ENCODE results near the gene SNORC. TPM values are rescaled to one million over a fixed set of nuclear protein-coding genes. Genes with fewer than 3 reads are reported as not detected.

The SNORC gene
- total RNA-seq, 1 donor from 2014 or later = 3.0 TPM

DNA sequence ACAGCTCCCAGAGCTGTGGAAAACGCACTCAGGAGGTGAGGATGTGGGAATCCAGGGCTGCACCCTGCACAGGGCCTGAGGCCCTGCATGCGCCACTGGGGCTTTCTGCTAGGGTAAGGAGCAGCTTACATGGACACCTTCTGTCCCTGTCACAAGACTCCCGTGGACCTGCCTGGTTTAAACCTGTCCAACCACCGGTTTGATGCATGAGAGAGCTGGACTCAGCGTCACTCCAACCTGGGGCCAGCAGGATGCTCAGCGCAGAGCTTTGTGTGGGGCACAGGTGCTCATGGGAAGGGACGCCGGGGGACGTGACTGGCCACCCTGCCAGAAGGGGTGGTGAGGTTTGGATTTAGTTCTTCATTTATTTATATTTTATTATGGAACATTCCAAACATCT, 24.2 kb downstream of the SNORC start:
- peaks cover 24% of the 10 kb centered on the region for H3K4me1 Mint-ChIP-seq
- DNase-seq (ENCODE audit: low read depth, low spot score) = no peak
- TF ChIP-seq, protein P1, sequence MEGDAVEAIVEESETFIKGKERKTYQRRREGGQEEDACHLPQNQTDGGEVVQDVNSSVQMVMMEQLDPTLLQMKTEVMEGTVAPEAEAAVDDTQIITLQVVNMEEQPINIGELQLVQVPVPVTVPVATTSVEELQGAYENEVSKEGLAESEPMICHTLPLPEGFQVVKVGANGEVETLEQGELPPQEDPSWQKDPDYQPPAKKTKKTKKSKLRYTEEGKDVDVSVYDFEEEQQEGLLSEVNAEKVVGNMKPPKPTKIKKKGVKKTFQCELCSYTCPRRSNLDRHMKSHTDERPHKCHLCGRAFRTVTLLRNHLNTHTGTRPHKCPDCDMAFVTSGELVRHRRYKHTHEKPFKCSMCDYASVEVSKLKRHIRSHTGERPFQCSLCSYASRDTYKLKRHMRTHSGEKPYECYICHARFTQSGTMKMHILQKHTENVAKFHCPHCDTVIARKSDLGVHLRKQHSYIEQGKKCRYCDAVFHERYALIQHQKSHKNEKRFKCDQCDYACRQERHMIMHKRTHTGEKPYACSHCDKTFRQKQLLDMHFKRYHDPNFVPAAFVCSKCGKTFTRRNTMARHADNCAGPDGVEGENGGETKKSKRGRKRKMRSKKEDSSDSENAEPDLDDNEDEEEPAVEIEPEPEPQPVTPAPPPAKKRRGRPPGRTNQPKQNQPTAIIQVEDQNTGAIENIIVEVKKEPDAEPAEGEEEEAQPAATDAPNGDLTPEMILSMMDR (conservative IDR thresholded peaks at IDR 0.05) = no peak
- peaks cover 6% of the 10 kb centered on the region for H3K27me3 Mint-ChIP-seq (ENCODE audit: low read depth)
- no peak overlapping the region for H3K27ac Mint-ChIP-seq (ENCODE audit: unreplicated experiment)
- H3K9me3 Mint-ChIP-seq = no peaks in the 10 kb centered on the region
- H3K36me3 Mint-ChIP-seq (ENCODE audit: low read depth) = no peaks in the 10 kb centered on the region
- H3K4me3 Mint-ChIP-seq = no peak overlapping the region

DNA sequence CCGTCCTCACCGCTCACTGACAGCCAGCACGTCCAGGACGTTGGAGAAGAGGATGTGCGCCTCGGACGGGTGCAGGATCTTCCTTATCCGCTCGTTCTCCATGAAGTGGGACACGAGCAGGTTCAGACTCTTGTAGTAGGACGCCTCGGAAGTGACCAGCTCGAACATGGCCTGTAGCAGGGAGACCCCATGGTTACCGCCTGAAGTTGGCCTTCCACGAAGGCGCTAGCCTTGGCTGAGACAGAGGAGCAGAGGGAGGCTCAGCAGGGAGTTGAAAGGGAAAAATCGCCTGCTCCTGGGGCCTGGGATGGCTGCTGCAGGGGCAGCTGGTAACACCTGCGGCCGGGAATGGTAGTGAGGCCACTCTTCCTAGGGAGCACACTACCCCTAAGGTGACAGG, 24.7 kb downstream of the SNORC start:
- Mint-ChIP-seq H3K4me1 (peaks cover 24% of the 10 kb centered on the region), H3K9me3 (no peaks in the 10 kb centered on the region), H3K36me3 (ENCODE audit: low read depth) (no peaks in the 10 kb centered on the region), H3K27me3 (ENCODE audit: low read depth) (peaks cover 6% of the 10 kb centered on the region), H3K4me3 (no peak overlapping the region), H3K27ac (ENCODE audit: unreplicated experiment) (no peak overlapping the region)
- TF ChIP-seq, protein P1 (conservative IDR thresholded peaks at IDR 0.05) = no peak
- no peak for DNase-seq (ENCODE audit: low read depth, low spot score)

DNA sequence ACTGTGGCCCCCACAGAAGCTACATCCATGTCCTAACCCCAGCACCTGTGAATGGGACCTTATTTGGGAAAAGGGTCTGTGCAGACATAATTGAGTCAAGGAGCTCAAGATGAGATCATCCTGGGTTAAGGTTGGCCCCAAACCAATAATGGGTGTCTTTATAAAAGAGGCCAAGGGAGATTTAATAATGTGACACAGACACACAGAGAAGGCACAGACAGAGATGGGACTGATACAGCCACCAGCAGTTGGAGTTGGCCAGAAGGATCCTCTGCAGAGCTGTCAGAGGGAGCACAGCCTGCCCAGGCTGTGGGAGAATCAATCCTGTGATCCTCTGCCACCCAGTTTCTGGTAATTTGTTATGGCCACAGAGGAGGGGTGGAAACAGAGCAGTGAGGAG, 26.0 kb downstream of the SNORC start:
- Mint-ChIP-seq H3K4me1 (peaks cover 14% of the 10 kb centered on the region), H3K27ac (ENCODE audit: unreplicated experiment) (no peak overlapping the region), H3K27me3 (ENCODE audit: low read depth) (peaks cover 2% of the 10 kb centered on the region), H3K36me3 (ENCODE audit: low read depth) (no peaks in the 10 kb centered on the region), H3K4me3 (no peak overlapping the region), H3K9me3 (no peaks in the 10 kb centered on the region)
- TF ChIP-seq, protein P1 (conservative IDR thresholded peaks at IDR 0.05) = no peak
- DNase-seq (ENCODE audit: low read depth, low spot score) = no peak

DNA sequence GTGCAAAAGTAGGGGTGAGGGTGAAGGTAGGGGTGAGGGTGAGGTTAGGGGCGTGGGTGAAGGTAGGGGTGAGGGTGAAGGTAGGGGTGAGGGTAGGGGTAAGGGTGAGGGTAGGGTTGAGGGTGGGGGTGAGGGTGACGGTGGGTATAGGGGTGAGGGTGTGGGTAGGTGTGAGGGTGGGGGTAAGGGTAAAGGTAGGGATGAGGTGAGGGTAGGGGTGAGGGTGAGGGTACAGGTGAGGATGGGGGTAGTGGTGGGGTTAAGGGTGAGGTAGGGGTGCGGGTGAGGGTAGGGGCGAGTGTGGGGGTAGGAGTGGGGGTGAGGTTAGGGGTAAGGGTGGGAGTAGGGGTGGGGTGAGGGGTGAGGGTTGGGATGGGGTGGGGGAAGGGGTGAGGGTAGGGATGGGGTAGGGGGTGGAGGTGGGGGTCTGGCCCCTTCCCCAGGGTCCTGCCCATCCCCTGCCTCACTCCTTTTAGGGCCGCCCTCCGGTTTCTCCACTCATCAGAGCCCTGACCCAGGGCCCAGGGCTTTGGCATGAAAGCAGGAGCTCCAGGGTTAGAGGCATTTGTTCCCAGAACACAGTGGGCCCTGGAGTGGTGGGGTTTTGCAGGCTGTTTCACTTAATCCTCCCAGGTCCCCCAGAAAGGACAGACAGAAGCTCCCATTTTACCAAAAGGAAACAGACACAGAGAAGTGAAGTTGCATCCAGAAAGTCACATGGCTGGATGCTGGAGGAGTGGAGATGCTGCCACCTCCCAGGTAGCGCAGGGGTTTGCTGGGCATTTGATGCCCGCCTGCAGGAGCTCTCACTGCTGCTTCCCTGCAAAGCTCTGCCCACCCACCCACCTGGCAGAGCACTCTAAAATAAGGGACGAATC, 26.9 kb downstream of the SNORC start:
- TF ChIP-seq, protein P1 (conservative IDR thresholded peaks at IDR 0.05) = no peak
- H3K9me3 Mint-ChIP-seq = no peaks in the 10 kb centered on the region
- H3K36me3 Mint-ChIP-seq (ENCODE audit: low read depth) = no peaks in the 10 kb centered on the region
- no peak overlapping the region for H3K4me3 Mint-ChIP-seq
- no peak overlapping the region for H3K27ac Mint-ChIP-seq (ENCODE audit: unreplicated experiment)
- peaks cover under 1% of the 10 kb centered on the region for H3K27me3 Mint-ChIP-seq (ENCODE audit: low read depth)
- H3K4me1 Mint-ChIP-seq = peaks cover 8% of the 10 kb centered on the region
- no peak for DNase-seq (ENCODE audit: low read depth, low spot score)

DNA sequence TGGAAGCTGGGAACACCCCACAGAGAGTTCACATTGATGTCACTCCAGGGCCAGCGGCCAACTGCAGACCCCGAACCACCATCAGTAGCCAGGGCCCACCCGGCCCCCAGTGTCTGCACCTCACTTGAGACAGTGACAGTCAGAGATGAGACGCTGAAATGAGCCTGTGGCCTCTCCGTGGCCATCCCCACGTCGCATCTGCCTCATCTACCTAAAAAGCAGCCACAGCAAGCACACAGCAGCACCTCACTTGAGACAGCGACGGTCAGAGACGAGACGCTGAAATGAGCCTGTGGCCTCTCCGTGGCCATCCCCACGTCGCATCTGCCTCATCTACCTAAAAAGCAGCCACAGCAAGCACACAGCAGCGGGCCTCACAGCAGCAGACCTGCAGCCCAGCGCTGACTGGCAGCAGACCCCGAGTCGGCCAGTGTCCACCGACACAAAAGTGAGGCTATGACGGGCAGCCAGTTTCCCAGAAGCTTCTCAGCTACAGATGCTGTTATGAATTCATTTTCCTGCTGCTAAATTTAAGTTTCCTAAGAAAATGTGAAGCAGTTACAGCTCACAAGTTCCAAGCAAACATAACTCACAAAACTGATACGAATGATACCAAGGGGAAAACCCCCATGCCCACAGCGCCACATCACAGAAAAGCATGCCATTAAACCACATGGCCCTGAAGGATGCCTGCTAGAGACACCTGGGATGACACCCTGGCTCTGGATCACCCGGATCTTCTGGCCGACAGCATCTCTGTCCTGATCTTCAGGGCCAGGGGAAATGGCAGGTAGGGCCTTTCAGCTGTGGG, 27.7 kb downstream of the SNORC start:
- TF ChIP-seq, protein P1 (conservative IDR thresholded peaks at IDR 0.05) = no peak
- Mint-ChIP-seq H3K4me3 (no peak overlapping the region), H3K4me1 (peaks cover 6% of the 10 kb centered on the region), H3K36me3 (ENCODE audit: low read depth) (no peaks in the 10 kb centered on the region), H3K27ac (ENCODE audit: unreplicated experiment) (no peak overlapping the region), H3K9me3 (no peaks in the 10 kb centered on the region), H3K27me3 (ENCODE audit: low read depth) (peaks cover 4% of the 10 kb centered on the region)
- DNase-seq (ENCODE audit: low read depth, low spot score) = no peak
